Stimulated activated naive CD8-positive, alpha-beta T cell treated with anti-CD3 and anti-CD28 coated beads, Interleukin-15, Interleukin-2, amounts not matched to agents 100 U/mL and 50 U/mL, for 24 hours (primary cell): ENCODE results near the gene ELMO3.

Source experiments
- ATAC-seq: fragments of 150-1000 bp; cut with Tn5 transposase; one replicate; pipeline ENCODE4 v1.10.0; 2021
- DNase-seq: peaks from one replicate; pipeline ENCODE4 v3.0.0; 2021

Gene ELMO3

GRCh38 chr16:67244387-67245185 is 45.7 kb downstream of the ELMO3 start:
- peak; percentile 75 for ATAC-seq

GRCh38 chr16:67245186-67245585 is 46.3 kb downstream of the ELMO3 start:
- DNase-seq, result no peak
- no peak for ATAC-seq

More at GRCh38 chr16:67244387-67245185, 45.7 kb downstream of the ELMO3 start:
- DNase-seq, result peak; percentile 85

GRCh38 chr16:67245674-67246080 is 46.7 kb downstream of the ELMO3 start:
- DNase-seq, result no peak
- no peak for ATAC-seq

- DNase-seq (peak; percentile 79), ATAC-seq (peak; percentile 6)
Measured at GRCh38 chr16:67246081-67246755, 47.3 kb downstream of the ELMO3 start.

- DNase-seq (no peak), ATAC-seq (no peak)
Measured at GRCh38 chr16:67246756-67247191, 47.8 kb downstream of the ELMO3 start.

GRCh38 chr16:67247192-67248072 is 48.5 kb downstream of the ELMO3 start, which contains the start of gene FHOD1:
Gene FHOD1 (minus strand): TSS chr16:67247481. CDS start chr16:67247410, 71 bp downstream.
- peak; percentile 99 for DNase-seq
- ATAC-seq, result peak; percentile 66

- no peak for ATAC-seq
- DNase-seq, result no peak
Measured at GRCh38 chr16:67248073-67248400, 49.1 kb downstream of the ELMO3 start.

- ATAC-seq (no peak), DNase-seq (peak; percentile 59)
Measured at GRCh38 chr16:67248401-67249177, 49.7 kb downstream of the ELMO3 start, which contains the start of gene SLC9A5. Gene SLC9A5 (plus strand): TSS chr16:67248979. CDS start chr16:67249015, 36 bp downstream.

GRCh38 chr16:67249178-67250044 is 50.5 kb downstream of the ELMO3 start:
- ATAC-seq, result no peak
- no peak for DNase-seq

- DNase-seq, result no peak
- ATAC-seq, result no peak
Measured at GRCh38 chr16:67250045-67250327, 51.1 kb downstream of the ELMO3 start.

- DNase-seq, result no peak
Measured at GRCh38 chr16:67252609-67253497, 53.9 kb downstream of the ELMO3 start.

More at GRCh38 chr16:67252609-67253497, 53.9 kb downstream of the ELMO3 start:
- ATAC-seq, result no peak
